Measurements from ENCODE around the gene CHP1. TPM values are rescaled to one million over a fixed set of nuclear protein-coding genes. Genes with fewer than 3 reads are reported as not detected.
"Not testable (repeated sequence)": the region's sequence is repeated elsewhere in the genome, so short reads cannot be mapped to it uniquely, and the experiment has no call there.

CHP1 gene
- total RNA-seq (2014; rRNA removed) = 67.2 and 85.6 TPM in 2 replicates
- 50.0 TPM for polyA plus RNA-seq (2012)

DNA sequence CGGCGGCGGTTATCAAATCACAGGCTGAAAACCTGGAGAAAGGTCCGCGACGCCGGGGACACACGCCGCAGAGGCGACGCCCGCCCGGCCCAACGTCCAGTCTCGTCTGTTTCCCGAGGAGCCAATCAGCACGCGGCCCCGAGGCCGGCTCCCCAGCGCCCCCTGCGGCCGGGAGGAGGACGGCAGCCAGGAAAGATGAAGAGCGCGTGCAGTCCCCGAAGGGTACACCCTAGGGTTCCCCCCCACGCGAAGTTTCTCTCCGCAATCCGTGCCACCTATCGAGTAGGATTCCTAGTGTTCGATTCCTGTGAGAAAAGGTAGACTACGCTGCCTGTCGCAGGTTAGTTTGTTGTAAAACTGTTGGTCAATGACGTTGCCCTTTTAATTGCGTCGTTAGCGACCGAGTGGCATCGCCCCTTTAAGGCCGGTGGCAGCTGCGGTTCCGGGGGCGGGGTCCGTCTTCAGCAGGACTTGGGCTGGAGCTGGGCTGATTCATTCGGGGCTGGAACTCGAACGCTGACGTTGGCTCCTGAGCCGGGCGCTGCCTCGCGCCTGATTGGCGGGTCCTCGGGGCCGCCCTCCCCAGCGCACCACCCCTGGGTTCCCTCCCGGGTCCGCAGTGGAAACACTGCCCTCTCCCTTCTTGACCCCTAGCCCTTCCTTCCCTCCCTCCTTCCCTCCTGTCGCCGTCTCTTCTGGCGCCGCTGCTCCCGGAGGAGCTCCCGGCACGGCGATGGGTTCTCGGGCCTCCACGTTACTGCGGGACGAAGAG, at the start of gene CHP1, which contains the start of gene EXD1:
CHP1 (plus strand) TSS at position 619 of the 772 bp plus-strand sequence; CDS start at position 734, 115 bp downstream.
EXD1 (minus strand) TSS at position 108 of the 772 bp plus-strand sequence. CDS start 4,182 bp downstream, outside the sequence.
- peak; percentile 96 for DNase-seq (ENCODE audit: low read depth)

DNA sequence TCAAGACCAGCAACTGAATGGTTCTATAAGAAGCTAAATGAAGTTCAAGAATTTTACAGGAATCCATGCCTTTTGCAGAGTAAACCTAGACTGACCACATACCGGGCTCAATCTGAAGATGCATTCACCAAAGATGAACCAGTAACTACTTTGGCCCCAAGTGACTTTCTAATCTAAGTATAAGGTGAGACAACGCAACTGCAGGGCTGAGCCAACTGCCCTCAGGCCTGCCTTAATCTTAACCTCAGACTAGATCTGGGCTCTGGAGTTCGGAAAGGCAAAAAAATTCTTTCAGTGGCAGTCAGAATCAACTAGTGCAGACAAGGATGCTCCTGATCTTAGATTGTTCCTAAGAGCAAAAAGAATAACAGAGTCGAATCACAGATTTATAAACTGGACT, 48.8 kb upstream of the CHP1 start:
- DNase-seq (ENCODE audit: low read depth) = no peak

DNA sequence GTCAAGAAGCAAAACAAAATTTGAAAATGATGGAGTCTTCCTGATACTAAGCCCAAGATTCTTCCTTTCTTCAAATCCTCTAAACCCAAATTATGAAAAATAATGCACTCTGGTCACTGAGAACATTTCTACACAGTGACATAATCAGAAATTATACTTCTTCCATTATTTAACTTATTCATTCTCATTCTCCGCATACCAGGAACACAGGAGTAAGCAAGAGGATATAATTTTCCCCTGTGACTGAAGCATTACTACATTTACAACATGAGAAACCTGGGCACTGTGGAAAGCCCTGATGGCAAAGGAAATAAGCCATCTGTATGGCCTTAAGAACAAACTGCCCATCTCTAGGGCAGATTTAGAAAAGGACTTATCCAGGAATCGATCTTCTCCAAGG, 47.5 kb upstream of the CHP1 start:
- DNase-seq (ENCODE audit: low read depth) = no peak

DNA sequence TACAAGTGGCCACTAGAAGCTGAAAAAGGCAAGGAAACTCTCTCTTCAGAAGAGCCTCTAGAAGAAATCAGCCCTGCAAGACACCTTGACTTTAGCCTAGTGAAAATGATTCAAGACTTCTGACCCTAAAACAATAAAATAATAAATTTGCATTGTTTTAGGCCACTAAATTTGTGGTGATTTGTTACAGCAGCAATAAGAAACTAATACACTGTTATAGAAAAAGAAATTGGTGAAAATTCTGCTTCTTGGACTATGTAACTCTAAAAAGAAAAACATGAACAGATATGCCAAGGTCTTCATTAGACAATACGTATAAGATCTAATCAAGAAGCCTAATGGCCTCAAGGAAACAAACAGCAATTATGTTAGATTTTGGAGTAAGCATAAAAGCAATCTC, 36.6 kb upstream of the CHP1 start:
- no peak for DNase-seq (ENCODE audit: low read depth)

DNA sequence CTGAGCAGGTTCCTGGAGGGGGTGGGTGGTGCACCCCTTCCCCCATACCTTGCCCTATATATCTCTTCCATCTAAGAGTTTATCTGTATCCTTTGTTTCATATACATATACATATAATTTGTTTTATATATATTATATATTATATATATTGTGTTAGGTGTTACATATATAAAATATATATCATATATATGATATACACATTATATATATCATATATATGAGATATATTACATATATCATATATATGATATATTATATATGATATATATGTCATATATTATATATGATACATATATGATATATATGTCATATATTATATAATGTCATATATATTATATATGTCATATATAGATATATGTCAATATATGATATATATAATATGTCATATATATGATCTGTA, 31.6 kb upstream of the CHP1 start:
- no peak for DNase-seq (ENCODE audit: low read depth)

DNA sequence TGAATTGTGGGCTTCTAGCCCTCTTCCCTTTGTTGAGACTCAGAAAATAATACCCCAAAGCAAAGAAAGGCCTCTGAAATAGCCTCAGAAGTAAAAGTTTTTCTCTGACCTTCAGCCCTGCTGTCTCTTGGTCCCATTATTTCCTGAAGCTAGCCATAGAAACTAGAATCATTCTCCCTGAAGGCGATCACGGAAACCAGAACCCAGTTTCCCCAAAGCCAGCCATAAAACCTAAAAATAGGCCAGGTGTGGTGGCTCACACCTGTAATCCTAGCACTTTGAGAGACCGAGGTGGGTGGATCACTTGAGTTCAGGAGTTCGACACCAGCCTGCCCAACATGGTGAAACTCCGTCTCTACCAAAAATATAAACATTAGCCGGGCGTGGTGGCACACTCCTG, 27.7 kb upstream of the CHP1 start:
- DNase-seq (ENCODE audit: low read depth) = no peak

DNA sequence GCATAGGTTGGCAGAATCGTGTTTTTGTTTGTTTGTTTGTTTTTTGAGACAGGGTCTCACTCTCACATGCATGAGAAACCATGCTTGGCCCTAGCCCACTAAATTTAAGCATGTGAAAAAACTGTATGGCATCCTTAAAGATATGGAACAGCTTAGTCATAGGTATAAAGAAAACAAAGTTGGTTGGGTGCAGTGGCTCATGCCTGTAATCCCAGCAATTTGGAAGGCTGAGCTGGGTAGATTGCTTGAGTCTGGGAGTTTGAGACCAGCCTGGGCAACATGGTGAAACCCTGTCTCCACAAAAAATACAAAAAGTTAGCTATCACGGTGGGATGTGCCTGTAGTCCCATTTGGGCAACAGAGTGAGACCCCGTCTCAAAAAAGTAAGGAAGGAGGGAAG, 25.8 kb upstream of the CHP1 start:
- DNase-seq (ENCODE audit: low read depth) = no peak

DNA sequence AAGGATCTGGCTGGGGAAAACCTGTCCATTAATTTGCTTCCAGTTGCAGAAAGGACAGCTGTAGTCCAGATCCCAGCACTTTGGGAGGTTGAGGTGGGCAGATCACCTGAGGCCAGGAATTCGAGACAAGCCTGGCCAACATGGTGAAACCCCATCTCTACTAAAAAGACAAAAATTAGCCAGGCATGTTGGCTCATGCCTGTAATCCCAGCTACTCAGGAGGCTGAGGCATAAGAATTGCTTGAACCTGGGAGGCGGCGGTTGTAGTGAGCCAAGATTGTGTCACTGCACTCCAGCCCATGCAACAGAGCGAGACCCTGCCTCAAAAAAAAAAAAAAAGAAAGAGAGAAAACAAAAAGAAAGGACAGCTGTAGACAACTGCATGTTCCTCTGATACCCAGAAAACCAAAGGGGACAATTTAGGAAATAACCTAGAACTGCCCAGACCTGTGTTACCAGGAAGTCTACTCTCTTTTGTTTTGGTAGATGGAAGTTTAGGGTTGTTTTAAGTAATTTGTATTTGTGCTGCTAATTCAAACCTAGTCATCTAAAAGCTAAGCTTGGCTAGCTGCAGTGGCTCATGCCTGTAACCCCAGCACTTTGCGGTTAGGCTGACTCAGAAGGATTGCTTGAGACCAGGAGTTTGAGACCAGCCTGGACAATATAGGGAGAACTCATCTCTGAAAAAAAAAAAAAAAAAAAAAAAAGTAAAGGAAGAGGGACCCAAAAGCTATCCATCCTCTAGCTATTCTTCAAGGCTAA, 23.2 kb upstream of the CHP1 start:
- DNase-seq (ENCODE audit: low read depth) = peak; percentile 78

DNA sequence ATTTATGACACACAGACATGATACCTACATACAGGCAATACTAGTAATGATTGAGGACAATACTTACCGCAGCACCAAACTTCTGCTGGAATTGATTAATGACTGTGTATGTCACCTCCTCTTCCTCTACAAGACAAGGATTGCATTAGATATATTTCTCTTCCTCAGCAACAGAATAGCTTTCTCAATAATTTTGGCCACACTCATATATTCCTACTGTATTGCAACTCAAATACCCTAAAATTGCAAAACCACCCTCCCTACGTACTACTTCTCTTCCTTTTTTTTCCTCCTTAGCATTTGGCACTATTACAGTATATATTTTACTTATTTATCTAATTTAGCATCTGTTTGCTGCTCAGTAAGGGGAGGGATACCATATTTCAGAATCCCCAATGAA, 15.4 kb upstream of the CHP1 start:
- DNase-seq (ENCODE audit: low read depth) = no peak

DNA sequence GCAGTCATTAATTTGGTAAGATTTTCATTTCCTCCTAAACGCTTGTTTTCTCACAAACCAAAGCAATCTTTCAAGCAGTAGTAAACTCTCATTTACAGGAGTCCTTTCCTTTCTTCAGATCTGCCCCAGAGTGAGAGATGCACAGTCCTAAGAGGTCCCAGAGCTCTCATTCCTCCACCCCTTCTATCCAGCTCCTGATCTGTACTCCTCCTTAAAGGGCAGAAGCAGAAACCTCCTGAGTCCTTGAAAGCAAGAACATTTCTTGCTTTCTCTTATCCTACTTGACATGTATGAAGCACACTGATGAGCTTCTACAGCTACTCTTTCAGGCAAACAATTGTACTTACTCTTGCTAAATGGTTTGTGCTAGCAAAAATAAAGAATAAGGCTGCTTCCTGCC, 12.2 kb upstream of the CHP1 start:
- no peak for DNase-seq (ENCODE audit: low read depth)

DNA sequence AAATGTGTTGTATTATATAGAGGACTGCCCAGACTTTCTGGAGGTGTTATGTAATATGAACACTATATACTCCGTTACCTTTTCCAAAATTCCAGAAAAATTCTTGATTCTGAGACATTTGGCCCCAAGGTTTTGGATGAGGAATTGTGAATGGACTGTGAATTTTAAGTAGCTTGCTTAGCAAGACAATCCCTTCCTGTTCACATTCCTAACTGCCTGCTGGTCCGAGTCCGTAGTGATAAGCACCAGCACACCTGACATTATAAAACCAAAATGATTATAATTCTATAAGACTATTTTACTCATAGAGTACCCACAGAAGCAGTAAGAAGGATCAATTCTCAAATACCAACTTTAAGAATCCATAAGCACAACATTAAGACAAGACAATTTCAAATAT, 11.7 kb upstream of the CHP1 start:
- no peak for DNase-seq (ENCODE audit: low read depth)

DNA sequence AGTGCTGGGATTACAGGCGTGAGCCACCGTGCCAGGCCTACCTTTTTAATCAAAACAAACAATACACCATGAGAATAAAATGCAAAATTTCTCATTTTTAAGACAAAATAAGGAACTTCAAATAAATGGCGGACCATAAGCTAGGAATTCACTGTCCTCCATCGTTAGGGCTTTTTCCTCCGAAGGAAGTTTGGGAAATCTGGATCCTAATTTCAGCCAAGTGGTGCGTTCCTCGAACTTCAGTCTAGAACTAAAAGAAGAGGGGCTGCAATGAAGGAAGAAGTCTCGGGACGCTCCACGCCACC, 771 bp upstream of the CHP1 start:
- DNase-seq (ENCODE audit: low read depth) = no peak

DNA sequence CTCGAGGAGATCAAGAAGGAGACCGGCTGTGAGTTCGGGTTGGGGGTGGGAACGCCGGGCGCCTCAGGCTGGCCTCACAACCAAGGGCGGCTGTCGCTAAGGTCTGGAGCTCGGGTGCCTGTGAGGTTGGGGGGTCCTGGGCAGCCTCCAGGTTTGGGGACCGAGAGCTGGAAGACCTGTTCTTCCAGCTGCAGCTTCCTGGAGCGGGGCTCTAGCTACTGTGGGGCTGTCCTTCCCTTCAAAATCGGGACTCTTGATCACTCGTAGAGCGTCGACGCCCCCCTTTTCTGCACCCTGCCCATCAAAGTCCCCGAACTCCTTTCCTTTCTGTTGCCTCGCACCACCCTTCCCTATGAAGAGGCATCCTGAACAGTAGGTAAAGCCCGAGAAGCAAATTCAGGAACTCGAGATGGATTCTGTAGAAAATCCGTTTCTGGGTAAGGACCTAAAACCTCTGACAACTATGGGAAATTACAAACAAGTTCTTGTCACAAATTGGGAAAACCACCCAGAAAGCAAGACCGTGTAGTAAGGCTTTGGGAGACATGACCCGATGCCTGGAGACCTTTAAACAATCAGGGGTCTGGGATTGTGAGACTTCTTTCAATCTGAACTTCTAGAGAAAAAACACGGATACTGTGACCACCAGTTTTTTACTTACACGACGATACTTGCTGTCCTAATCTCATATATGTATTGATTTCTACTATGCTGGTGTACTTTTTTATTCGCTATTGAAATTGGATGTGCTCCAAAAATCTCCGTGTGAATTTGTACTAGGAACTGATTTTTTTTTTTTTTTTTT, 556 bp downstream of the CHP1 start:
- no peak for DNase-seq (ENCODE audit: low read depth)

DNA sequence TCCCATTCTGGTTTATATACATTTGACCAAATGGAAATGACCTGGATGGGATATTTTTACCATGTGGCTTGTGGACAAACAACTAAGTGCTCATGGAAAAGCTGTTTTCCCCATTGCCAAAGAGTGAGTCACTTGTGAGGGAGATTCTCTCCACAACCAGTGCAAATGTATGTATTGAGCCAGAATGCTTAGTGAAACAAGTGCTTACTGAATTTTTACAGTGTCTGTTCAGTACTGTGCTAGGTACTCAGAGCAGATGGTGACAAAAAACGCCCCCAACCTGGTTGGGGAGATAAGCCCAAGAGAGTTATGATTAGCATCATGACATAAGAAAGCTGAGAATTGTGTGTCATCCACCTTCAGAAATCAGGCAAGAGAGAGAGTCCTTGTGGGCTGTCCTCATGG, 2.3 kb downstream of the CHP1 start:
- DNase-seq (ENCODE audit: low read depth) = peak; percentile 59

DNA sequence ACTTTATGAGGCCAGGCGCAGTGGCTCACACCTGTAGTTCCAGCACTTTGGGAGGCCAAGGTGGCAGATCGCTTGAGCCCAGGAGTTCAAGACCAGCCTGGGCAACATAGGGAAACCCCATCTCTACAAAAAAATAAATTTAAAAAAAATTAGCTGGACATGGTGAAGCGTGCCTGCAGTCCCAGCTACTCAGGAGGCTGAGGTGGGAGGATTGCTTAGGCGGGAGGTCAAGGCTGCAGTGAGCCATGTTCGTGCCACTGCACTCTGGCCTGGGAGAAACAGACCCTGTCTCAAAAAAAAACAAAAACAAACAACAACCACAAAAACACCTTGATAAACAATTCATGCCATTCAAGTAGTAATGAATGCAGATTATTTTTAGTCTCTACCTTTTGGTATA, 4.2 kb downstream of the CHP1 start:
- not testable (repeated sequence) for DNase-seq (ENCODE audit: low read depth)

DNA sequence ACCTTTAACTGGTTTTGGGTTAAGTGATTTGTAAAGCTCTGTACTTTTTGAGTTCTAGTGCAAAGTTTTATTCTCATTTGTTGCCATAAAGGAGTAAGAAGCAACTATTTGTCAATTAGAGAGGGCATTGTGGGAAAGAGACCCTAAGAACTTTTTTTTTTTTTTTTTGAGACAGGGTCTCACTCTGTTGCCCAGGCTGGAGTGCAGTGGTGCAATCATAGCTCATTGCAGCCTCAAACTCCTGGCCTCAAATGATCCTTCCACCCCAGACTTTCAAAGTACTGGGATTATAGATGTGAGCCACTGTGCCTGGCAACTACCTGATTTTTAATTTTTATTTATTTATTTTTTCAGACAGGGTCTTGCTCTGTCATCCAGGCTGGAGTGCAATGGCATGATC, 4.9 kb downstream of the CHP1 start:
- no peak for DNase-seq (ENCODE audit: low read depth)

DNA sequence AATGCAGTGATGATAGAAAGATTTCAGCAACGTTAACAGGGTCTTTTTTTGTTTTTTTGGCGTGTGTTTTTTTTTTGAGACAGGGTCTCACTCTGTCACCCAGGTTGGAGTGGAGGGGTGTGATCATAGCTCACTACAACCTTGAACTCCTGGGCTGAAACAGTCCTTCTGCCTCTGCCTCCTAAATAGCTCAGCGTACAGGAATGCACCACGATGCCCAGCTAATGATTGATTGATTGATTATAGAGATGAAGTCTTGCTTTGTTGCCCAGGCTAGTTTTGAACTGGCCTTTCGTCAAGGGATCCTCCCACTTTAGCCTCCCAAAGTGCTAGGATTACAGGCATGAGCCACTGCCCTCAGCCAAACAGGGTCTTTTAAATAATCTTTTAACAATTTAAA, 7.0 kb downstream of the CHP1 start:
- no peak for DNase-seq (ENCODE audit: low read depth)

DNA sequence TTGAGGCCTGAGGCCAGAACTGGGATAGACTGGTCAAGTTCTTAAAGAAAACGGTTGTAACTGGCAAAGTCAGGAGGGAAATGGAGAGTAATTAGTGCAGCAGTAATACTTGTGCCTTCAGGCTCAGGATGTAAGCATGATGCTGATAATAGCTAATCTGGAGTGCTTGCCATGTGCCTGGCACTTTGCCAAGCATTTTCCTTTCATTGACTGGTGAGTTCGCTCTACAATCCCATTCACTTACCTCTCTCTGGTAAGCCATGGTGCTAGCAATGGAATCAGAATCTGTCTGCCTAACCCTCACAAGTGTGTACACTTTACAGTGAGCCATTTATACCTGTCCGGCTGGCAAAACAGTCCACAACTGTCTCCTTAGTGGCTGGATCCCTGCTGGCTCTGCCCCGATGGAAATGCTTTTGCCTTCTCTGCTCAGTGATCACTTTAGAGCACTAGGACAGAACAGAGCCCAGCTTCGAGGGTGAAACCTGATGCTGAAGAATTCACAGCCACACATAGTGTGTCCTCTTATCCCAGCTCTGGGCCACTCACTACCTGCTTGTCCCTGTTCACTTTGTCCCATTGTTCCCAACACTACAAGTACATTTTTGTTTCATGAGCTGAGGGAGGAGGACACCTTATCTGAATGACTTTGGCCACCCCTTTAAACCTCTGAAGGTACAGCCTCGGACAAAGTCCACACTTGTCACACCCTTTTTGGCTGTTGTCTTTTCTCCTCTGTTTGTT, 10.3 kb downstream of the CHP1 start:
- no peak for DNase-seq (ENCODE audit: low read depth)

DNA sequence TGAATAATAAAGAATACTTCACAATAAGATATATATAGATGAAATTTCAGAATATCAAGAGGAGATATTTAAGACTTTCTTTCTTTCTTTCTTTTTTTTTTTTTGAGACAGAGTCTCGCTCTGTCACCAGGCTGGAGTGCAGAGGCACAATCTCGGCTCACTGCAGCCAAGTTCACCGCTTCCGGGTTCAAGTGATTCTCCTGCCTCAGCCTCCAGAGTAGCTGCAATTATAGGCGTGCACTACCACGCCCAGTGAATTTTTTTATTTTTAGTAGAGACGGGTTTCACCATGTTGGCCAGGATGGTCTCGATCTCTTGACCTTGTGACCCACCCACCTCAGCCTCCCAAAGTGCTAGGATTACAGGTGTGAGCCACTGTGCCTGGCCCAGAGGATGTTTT, 19.7 kb downstream of the CHP1 start:
- DNase-seq (ENCODE audit: low read depth) = not testable (repeated sequence)

DNA sequence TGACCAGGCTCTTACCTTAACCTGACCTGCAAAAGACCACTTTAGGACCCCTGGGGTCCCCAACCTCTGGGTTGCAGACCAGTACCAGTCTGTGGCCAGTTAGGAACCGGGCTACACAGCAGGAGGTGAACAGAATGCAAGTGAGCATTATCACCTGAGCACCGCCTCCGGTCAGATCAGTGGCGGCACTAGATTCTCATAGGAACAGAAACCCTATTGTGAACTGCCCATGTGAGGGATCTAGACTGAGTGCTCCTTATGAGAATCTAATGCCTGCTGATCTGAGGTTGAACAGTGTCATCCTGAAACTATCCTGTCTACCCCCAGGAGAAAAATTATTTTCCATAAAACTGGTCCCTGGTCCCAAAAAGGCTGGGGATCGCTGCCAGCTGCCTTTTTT, 20.3 kb downstream of the CHP1 start:
- no peak for DNase-seq (ENCODE audit: low read depth)

DNA sequence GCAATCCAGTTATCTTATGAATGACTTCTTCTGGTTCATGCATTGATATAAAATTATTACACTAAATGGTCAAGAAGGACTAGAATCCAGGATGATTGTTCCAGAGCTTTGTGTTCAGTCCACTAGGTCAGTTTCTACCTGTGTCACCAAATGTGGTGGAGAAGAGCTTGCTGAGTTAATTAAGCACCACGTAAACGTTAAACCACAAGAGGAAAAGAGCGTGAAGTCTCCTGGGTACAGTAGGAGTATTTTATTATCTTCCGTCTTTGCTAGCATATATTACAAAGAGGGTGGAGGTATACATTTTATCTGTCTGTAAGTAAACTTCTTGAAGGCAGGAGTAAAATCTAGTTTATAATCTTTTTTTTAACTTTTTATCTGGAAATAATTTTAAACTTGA, 23.5 kb downstream of the CHP1 start:
- DNase-seq (ENCODE audit: low read depth) = no peak

DNA sequence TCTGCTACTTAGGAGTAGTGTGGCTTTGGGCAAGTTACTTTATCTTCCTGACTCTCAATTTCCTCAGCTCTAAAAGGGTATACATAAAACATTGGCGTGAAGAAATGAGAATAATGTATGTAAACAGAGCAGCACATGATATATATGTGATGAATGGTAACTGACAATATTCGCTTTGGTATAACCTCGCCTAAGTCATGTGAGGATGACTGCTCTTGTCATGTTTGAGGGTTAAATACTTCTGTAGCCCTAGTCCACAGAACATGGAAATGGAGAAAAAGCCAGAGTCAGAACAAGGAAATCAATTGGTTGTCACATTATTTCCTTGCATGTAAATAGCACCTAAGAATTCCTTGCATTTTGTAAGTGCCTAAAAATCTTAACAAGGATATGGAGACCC, 25.0 kb downstream of the CHP1 start:
- DNase-seq (ENCODE audit: low read depth) = no peak
